Measurements from ENCODE around the gene GAPVD1. TPM values are rescaled to one million over a fixed set of nuclear protein-coding genes. Genes with fewer than 3 reads are reported as not detected.

Gene GAPVD1
- total and polyA plus RNA-seq, 2 of the 13 experiments (the other 11 are each of a cell fraction or from before 2014, with no cell fraction given) = 11.1 to 33.2 TPM

DNA sequence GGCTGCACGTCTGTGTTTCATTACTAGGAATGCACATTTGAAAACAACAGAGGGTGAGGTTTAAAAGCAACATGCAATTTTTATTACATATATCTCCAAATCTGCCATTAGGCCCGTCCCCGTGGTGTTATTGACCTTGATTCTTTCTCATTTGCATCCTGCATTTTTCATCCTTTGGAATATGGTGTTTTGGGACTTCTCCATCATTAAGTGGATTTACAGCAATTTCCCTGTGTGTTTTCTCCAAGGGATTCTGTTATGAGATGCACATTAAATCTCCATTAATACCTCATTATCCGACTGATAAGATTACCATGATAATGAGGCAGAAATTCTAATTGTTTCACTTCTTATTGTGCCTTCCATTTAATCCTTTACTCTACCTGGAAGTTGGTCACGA is 117.6 kb downstream of the GAPVD1 start (continued):
- TF ChIP-seq MTF1 (CRISPR knock-in tag; IDR thresholded peaks at IDR 0.05) = no peak
- no peak for TF ChIP-seq GPBP1L1 (CRISPR knock-in tag; IDR thresholded peaks at IDR 0.05)
- no peak for TF ChIP-seq ZNF724P (CRISPR knock-in tag; IDR thresholded peaks at IDR 0.05; ENCODE audit: borderline replicate concordance)
- TF ChIP-seq, protein P1, sequence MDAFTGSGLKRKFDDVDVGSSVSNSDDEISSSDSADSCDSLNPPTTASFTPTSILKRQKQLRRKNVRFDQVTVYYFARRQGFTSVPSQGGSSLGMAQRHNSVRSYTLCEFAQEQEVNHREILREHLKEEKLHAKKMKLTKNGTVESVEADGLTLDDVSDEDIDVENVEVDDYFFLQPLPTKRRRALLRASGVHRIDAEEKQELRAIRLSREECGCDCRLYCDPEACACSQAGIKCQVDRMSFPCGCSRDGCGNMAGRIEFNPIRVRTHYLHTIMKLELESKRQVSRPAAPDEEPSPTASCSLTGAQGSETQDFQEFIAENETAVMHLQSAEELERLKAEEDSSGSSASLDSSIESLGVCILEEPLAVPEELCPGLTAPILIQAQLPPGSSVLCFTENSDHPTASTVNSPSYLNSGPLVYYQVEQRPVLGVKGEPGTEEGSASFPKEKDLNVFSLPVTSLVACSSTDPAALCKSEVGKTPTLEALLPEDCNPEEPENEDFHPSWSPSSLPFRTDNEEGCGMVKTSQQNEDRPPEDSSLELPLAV (CRISPR knock-in tag; conservative IDR thresholded peaks at IDR 0.05; ENCODE audit: low read depth) = no peak

- intact Hi-C loops (cut with micrococcal nuclease; ENCODE audit: unreplicated experiment) (no loop called here), in situ Hi-C loops (cut with HindIII; ENCODE audit: extremely low pct_ligation_motif_present, low pct_unique_long_range_greater_than_20kb) (no loop called here)
- no TSS peak for BruUV-seq (replicated peaks)
- ChIA-PET POLR2A (no interaction called here), CTCF (ENCODE audit: low intra/inter-chr PET ratio, low total read pairs) (no interaction called here)
- Histone ChIP-seq H2AFZ (ENCODE audit: low read length) (no peak overlapping the region), H3K9me3 (ENCODE audit: low read length) (no peaks in the 10 kb centered on the region), H3K27ac (ENCODE audit: extremely low read length, insufficient read depth, low read length) (no peak overlapping the region), H4K20me1 (ENCODE audit: insufficient read depth, low read length) (no peaks in the 10 kb centered on the region), H3K27me3 (ENCODE audit: control insufficient read depth in 1 of 2, insufficient read depth in 2 of 2, low read length in 2 of 2) (peaks cover 2 to 22% of the 10 kb centered on the region in 2 experiments; a peak in 3 of 5 replicates), H3K9ac (ENCODE audit: insufficient read depth, low read depth, low read length) (no peak overlapping the region), H3K36me3 (replicated peaks in 1 of 2; ENCODE audit: control insufficient read depth in 1 of 2, insufficient read depth in 2 of 2, low read length in 2 of 2) (no peaks in the 10 kb centered on the region), H3K4me3 (replicated peaks in 1 of 3; ENCODE audit: insufficient read depth in 1 of 3, low read depth in 2 of 3, low read length in 3 of 3) (no peak overlapping the region), H3K4me2 (ENCODE audit: low read depth, low read length) (peak overlapping the region; percentile 41; the same call in 1 of the 2 replicates), H3K4me1 (ENCODE audit: insufficient read depth, low read length) (peaks cover 56% of the 10 kb centered on the region), H3K79me2 (ENCODE audit: insufficient read depth, low read length) (no peaks in the 10 kb centered on the region)
- peak; percentile 45 for ATAC-seq
- no peak for DNase-seq (ENCODE audit: low spot score)
- FAIRE-seq = no peak
- TF ChIP-seq ZNF256 (CRISPR knock-in tag; conservative IDR thresholded peaks at IDR 0.05) (no peak), SAP130 (CRISPR knock-in tag; IDR thresholded peaks at IDR 0.05; ENCODE audit: low read depth) (0 out of 2 replicates have a peak, but pooled peaks have one; percentile 17)
- WGBS (ENCODE audit: low lambda C conversion rate) = 8% methylated on average over 2 of the region's 8 CpGs
Measured at GRCh38 chr9:125380406-125380805, 118.8 kb downstream of the GAPVD1 start.
